ENCODE results near the gene HSP90AB1. TPM values are rescaled to one million over a fixed set of nuclear protein-coding genes. Genes with fewer than 3 reads are reported as not detected.

The HSP90AB1 gene
- total RNA-seq: 1,000 to 10,000 TPM; 2,366 to 2,390 TPM

- CTCF ChIA-PET: interaction anchor here (1.0 to 2.7 kb wide), 7 partner anchors 9 to 45 kb away, joined by 3 to 22 read pairs (median 5); partner anchors contain the start of gene SLC35B2
- POLR2A ChIA-PET: interaction anchor here (0.5 to 4.6 kb wide), 12 partner anchors 9 to 657 kb away, joined by 3 to 92 read pairs (median 6); partner anchors contain the start of genes CDC5L, GTPBP2, SLC29A1 and SLC35B2
Measured at GRCh38 chr6:44246663-44247337, at the start of gene HSP90AB1. Gene HSP90AB1, plus strand, starts transcription at chr6:44247101. Its CDS starts 1,529 bp downstream, at chr6:44248630.

GRCh38 chr6:44198684-44199083 is 48.2 kb upstream of the HSP90AB1 start:
- CTCF ChIA-PET: no interaction called here
- POLR2A ChIA-PET: interaction anchor here (0.6 to 0.7 kb wide), 2 partner anchors 30 to 47 kb away, joined by 4 to 8 read pairs; no protein-coding TSS in a partner anchor

- POLR2A ChIA-PET: no interaction called here
- CTCF ChIA-PET: no interaction called here
Measured at GRCh38 chr6:44199883-44200282, 47.0 kb upstream of the HSP90AB1 start.

GRCh38 chr6:44201200-44201599 is 45.7 kb upstream of the HSP90AB1 start:
- ChIA-PET CTCF (interaction anchor here (0.8 kb wide), 1 partner anchor 46 kb away, joined by 3 read pairs; the partner anchor contains the start of gene HSP90AB1), POLR2A (no interaction called here)

- ChIA-PET CTCF (interaction anchor here (0.8 kb wide), 1 partner anchor 46 kb away, joined by 3 read pairs; the partner anchor contains the start of gene HSP90AB1), POLR2A (no interaction called here)
Measured at GRCh38 chr6:44201638-44202303, 45.1 kb upstream of the HSP90AB1 start.

- ChIA-PET CTCF (no interaction called here), POLR2A (no interaction called here)
Measured at GRCh38 chr6:44202332-44202971, 44.4 kb upstream of the HSP90AB1 start.

GRCh38 chr6:44202972-44203750 is 43.7 kb upstream of the HSP90AB1 start:
- ChIA-PET POLR2A (no interaction called here), CTCF (no interaction called here)

GRCh38 chr6:44203955-44204354 is 42.9 kb upstream of the HSP90AB1 start:
- ChIA-PET CTCF (no interaction called here), POLR2A (no interaction called here)

- POLR2A ChIA-PET: no interaction called here
- CTCF ChIA-PET: interaction anchor here (0.8 kb wide), 1 partner anchor 33 kb away, joined by 5 read pairs; no protein-coding TSS in a partner anchor
Measured at GRCh38 chr6:44207966-44208365, 38.9 kb upstream of the HSP90AB1 start.

GRCh38 chr6:44211284-44211683 is 35.6 kb upstream of the HSP90AB1 start:
- ChIA-PET CTCF (interaction anchor here (0.9 kb wide), 1 partner anchor 39 kb away, joined by 4 read pairs; no protein-coding TSS in a partner anchor), POLR2A (no interaction called here)

GRCh38 chr6:44214307-44214706 is 32.6 kb upstream of the HSP90AB1 start:
- ChIA-PET POLR2A (interaction anchor here (0.6 kb wide), 1 partner anchor 31 kb away, joined by 7 read pairs; no protein-coding TSS in a partner anchor), CTCF (no interaction called here)

GRCh38 chr6:44216677-44217331 is 30.1 kb upstream of the HSP90AB1 start, which contains the start of gene MYMX:
Gene MYMX, plus strand, starts transcription at chr6:44216926. Its CDS starts 546 bp downstream, at chr6:44217472.
- ChIA-PET CTCF (interaction anchor here (0.7 kb wide), 1 partner anchor 545 kb away, joined by 4 read pairs; no protein-coding TSS in a partner anchor), POLR2A (no interaction called here)

- POLR2A ChIA-PET: no interaction called here
- CTCF ChIA-PET: no interaction called here
Measured at GRCh38 chr6:44217332-44218143, 29.4 kb upstream of the HSP90AB1 start.

GRCh38 chr6:44219053-44219814 is 27.7 kb upstream of the HSP90AB1 start:
- CTCF ChIA-PET: interaction anchor here (0.5 to 0.8 kb wide), 2 partner anchors 24 to 43 kb away, joined by 3 read pairs; no protein-coding TSS in a partner anchor
- POLR2A ChIA-PET: no interaction called here

- ChIA-PET CTCF (interaction anchor here (0.7 to 1.8 kb wide), 3 partner anchors 27 to 101 kb away, joined by 3 to 4 read pairs (median 3); partner anchors contain the start of gene HSP90AB1), POLR2A (interaction anchor here (0.6 kb wide), 2 partner anchors 199 to 511 kb away, joined by 3 to 4 read pairs; no protein-coding TSS in a partner anchor)
Measured at GRCh38 chr6:44219815-44220784, 26.8 kb upstream of the HSP90AB1 start.

- POLR2A ChIA-PET: interaction anchor here (0.6 kb wide), 2 partner anchors 200 to 511 kb away, joined by 3 to 4 read pairs; no protein-coding TSS in a partner anchor
- CTCF ChIA-PET: interaction anchor here (0.7 to 2.5 kb wide), 7 partner anchors 14 to 100 kb away, joined by 3 to 7 read pairs (median 4); partner anchors contain the start of genes HSP90AB1 and SLC35B2
Measured at GRCh38 chr6:44220913-44221290, 26.0 kb upstream of the HSP90AB1 start.
